ENCODE measurements around the gene RAC2.

RAC2 gene

DNA sequence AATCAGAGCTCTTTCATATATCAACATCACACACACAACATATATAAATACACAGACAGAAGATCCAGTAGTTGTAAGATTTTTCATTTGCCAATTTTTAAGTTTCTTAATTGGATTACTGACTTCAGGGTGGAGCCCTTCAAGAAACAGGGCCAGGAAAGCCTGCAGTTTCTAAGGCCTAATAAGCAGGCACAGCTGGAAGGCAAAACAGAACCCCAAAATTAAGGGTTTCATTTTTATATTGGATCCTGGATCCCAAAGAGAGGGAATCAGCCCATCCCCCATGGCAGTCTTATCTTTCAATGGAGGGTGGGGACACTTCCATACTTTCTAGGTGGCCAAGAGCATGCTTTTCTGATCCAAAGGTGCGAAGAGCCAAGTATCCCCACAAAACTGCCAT, 51.3 kb downstream of the RAC2 start:
- no peak overlapping the region for H3K18ac ChIP-seq (ENCODE audit: low read depth in 1 of 2, low read length in 2 of 2)
- no peak overlapping the region for H2AFZ ChIP-seq (ENCODE audit: low read depth, low read length)
- H2BK5ac ChIP-seq (ENCODE audit: low read depth, low read length, poor library complexity, severe bottlenecking) = no peak overlapping the region
- no peak overlapping the region for H3K4ac ChIP-seq (ENCODE audit: low read depth in 1 of 2, low read length in 2 of 2)
- H3K23ac ChIP-seq (ENCODE audit: low read length in 2 of 2) = no peak overlapping the region
- peaks cover 20% of the 10 kb centered on the region for H3K4me1 ChIP-seq (ENCODE audit: control insufficient read depth, insufficient read depth, low read depth, low read length)
- no peaks in the 10 kb centered on the region for H3K36me3 ChIP-seq (ENCODE audit: control insufficient read depth in 1 of 2, insufficient read depth in 2 of 2, low read depth in 1 of 2, low read length in 2 of 2)
- H3K27ac ChIP-seq (ENCODE audit: low read length, poor library complexity, severe bottlenecking) = no peak overlapping the region
- H4K8ac ChIP-seq (ENCODE audit: low read length) = no peak overlapping the region
- no peaks in the 10 kb centered on the region for H3K27me3 ChIP-seq (ENCODE audit: control insufficient read depth in 1 of 2, insufficient read depth in 1 of 2, low read length in 2 of 2)
- H3K4me2 ChIP-seq (ENCODE audit: low read length, poor library complexity, severe bottlenecking) = no peak overlapping the region
- H3K79me1 ChIP-seq (replicated peaks; ENCODE audit: low read length, poor library complexity, severe bottlenecking) = no peaks in the 10 kb centered on the region
- H2AK5ac ChIP-seq (ENCODE audit: low read length, severe bottlenecking) = no peak overlapping the region
- no peak overlapping the region for H2BK12ac ChIP-seq (ENCODE audit: low read length in 2 of 2)
- no peaks in the 10 kb centered on the region for H3K9me3 ChIP-seq (ENCODE audit: control insufficient read depth, low read length)
- no peak overlapping the region for H3K14ac ChIP-seq (ENCODE audit: low read length in 2 of 2)
- no peak overlapping the region for H2BK15ac ChIP-seq (ENCODE audit: low read depth, poor library complexity, severe bottlenecking)
- no peak overlapping the region for H2BK120ac ChIP-seq (ENCODE audit: low read depth, low read length)
- DNase-seq = no peak
- no peak overlapping the region for H3K4me3 ChIP-seq (ENCODE audit: insufficient read depth in 1 of 2, low read depth in 1 of 2, low read length in 2 of 2)
- no peak overlapping the region for H4K91ac ChIP-seq (ENCODE audit: low read length)
- 83% methylated on average over 1 of the region's 1 CpG for WGBS
- no peak overlapping the region for H3K9ac ChIP-seq (ENCODE audit: low read length)

DNA sequence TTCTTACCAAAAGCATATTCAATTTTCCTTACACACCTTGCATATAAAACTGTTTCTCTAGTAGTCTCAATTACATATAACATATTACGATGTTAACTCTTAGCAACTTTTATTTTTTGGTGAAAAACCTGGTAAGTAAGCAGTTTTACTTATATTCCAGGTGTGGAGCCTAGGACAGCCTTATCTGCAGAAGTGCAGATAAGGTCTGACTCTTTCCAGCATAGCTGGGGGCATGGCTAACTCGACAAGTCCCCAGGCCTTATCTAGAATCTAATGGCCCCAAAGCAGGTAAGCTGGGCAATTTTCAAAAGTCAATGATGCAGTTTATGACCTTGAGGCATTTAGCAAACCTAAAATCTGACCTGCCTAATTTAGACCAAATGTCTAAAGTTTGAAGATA, 51.9 kb downstream of the RAC2 start:
- Histone ChIP-seq H3K9ac (ENCODE audit: low read length) (no peak overlapping the region), H2AK5ac (ENCODE audit: low read length, severe bottlenecking) (no peak overlapping the region), H3K23ac (ENCODE audit: low read length in 2 of 2) (no peak overlapping the region), H3K36me3 (ENCODE audit: control insufficient read depth in 1 of 2, insufficient read depth in 2 of 2, low read depth in 1 of 2, low read length in 2 of 2) (no peaks in the 10 kb centered on the region), H4K91ac (ENCODE audit: low read length) (no peak overlapping the region), H2BK12ac (ENCODE audit: low read length in 2 of 2) (no peak overlapping the region), H2BK15ac (ENCODE audit: low read depth, poor library complexity, severe bottlenecking) (no peak overlapping the region), H3K79me1 (replicated peaks; ENCODE audit: low read length, poor library complexity, severe bottlenecking) (no peaks in the 10 kb centered on the region), H3K4me3 (ENCODE audit: insufficient read depth in 1 of 2, low read depth in 1 of 2, low read length in 2 of 2) (no peak overlapping the region), H3K27ac (ENCODE audit: low read length, poor library complexity, severe bottlenecking) (no peak overlapping the region), H2AFZ (ENCODE audit: low read depth, low read length) (no peak overlapping the region), H3K4ac (ENCODE audit: low read depth in 1 of 2, low read length in 2 of 2) (no peak overlapping the region), H2BK5ac (ENCODE audit: low read depth, low read length, poor library complexity, severe bottlenecking) (no peak overlapping the region), H3K4me1 (ENCODE audit: control insufficient read depth, insufficient read depth, low read depth, low read length) (peaks cover 18% of the 10 kb centered on the region), H3K18ac (ENCODE audit: low read depth in 1 of 2, low read length in 2 of 2) (no peak overlapping the region), H3K27me3 (ENCODE audit: control insufficient read depth in 1 of 2, insufficient read depth in 1 of 2, low read length in 2 of 2) (no peaks in the 10 kb centered on the region), H2BK120ac (ENCODE audit: low read depth, low read length) (no peak overlapping the region), H3K14ac (ENCODE audit: low read length in 2 of 2) (no peak overlapping the region), H4K8ac (ENCODE audit: low read length) (no peak overlapping the region), H3K9me3 (ENCODE audit: control insufficient read depth, low read length) (no peaks in the 10 kb centered on the region), H3K4me2 (ENCODE audit: low read length, poor library complexity, severe bottlenecking) (no peak overlapping the region)
- no peak for DNase-seq
- 58% methylated on average over 2 of the region's 2 CpGs for WGBS

DNA sequence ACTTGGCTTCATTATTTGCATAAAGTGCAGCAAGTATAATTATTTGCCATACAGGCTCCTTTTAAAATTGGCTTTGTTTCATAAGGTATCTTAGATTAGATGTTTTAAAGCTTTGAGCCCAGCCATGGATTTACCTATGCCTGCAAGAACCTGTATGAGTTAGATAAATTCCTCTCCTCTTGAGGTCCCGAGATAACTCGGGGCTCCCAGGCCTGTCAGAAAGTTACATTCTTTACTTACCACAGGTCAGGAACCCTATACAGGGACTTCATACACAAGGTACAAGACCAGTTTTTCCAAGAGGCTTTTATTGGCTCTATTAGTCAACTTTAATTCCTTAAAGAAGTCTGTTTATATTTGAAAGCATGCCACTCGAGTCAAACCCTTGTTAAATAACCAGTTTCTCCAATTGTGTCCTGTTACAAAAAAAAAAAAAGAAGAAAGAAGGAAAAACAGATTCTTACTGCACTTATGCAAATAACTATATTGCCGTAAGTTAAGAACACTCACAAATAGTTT, 53.7 kb downstream of the RAC2 start:
- H3K14ac ChIP-seq (ENCODE audit: low read length in 2 of 2) = no peak overlapping the region
- H3K27ac ChIP-seq (ENCODE audit: low read length, poor library complexity, severe bottlenecking) = no peak overlapping the region
- no peak overlapping the region for H3K9ac ChIP-seq (ENCODE audit: low read length)
- 55% methylated on average over 2 of the region's 4 CpGs for WGBS
- no peak overlapping the region for H2AK5ac ChIP-seq (ENCODE audit: low read length, severe bottlenecking)
- no peak overlapping the region for H4K91ac ChIP-seq (ENCODE audit: low read length)
- H3K79me1 ChIP-seq (replicated peaks; ENCODE audit: low read length, poor library complexity, severe bottlenecking) = peaks cover 4% of the 10 kb centered on the region
- no peak overlapping the region for H2BK15ac ChIP-seq (ENCODE audit: low read depth, poor library complexity, severe bottlenecking)
- peaks cover 1 to 6% of the 10 kb centered on the region in 2 experiments for H3K36me3 ChIP-seq (ENCODE audit: control insufficient read depth in 1 of 2, insufficient read depth in 2 of 2, low read depth in 1 of 2, low read length in 2 of 2)
- no peak overlapping the region for H3K23ac ChIP-seq (ENCODE audit: low read length in 2 of 2)
- no peak overlapping the region for H2BK12ac ChIP-seq (ENCODE audit: low read length in 2 of 2)
- no peak overlapping the region for H2AFZ ChIP-seq (ENCODE audit: low read depth, low read length)
- no peak overlapping the region for H4K8ac ChIP-seq (ENCODE audit: low read length)
- no peak overlapping the region for H3K4me3 ChIP-seq (ENCODE audit: insufficient read depth in 1 of 2, low read depth in 1 of 2, low read length in 2 of 2)
- H2BK120ac ChIP-seq (ENCODE audit: low read depth, low read length) = no peak overlapping the region
- DNase-seq = peak; percentile 22
- H3K18ac ChIP-seq (ENCODE audit: low read depth in 1 of 2, low read length in 2 of 2) = no peak overlapping the region
- peaks cover 17% of the 10 kb centered on the region for H3K4me1 ChIP-seq (ENCODE audit: control insufficient read depth, insufficient read depth, low read depth, low read length)
- no peak overlapping the region for H2BK5ac ChIP-seq (ENCODE audit: low read depth, low read length, poor library complexity, severe bottlenecking)
- H3K4ac ChIP-seq (ENCODE audit: low read depth in 1 of 2, low read length in 2 of 2) = no peak overlapping the region
- no peak overlapping the region for H3K4me2 ChIP-seq (ENCODE audit: low read length, poor library complexity, severe bottlenecking)
- no peaks in the 10 kb centered on the region for H3K27me3 ChIP-seq (ENCODE audit: control insufficient read depth in 1 of 2, insufficient read depth in 1 of 2, low read length in 2 of 2)
- no peaks in the 10 kb centered on the region for H3K9me3 ChIP-seq (ENCODE audit: control insufficient read depth, low read length)

DNA sequence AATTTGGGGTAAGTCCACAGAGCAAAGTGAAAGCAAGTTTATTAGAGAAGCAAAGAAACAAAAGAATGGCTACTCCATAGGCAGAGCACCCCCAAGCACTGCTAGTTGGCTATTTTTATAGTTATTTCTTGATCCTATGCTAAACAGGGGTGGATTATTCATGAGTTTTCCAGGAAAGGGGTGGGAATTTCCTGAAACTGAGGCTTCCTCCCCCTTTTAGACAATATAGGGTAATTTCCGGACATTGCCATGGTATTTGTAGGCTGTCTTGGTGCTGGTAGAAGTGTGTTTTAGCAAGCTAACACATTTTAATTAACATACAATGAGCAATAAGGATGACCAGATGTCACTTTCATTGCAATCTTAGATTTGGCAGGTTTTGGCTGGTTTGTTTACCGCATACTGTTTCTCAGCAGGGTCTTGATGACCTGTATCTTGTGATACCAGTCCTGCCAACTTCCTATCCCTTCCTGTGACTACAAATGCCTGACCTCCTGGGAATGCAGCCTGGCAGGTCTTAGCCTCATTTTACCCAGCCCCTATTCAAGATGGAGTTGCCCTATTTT, 55.1 kb downstream of the RAC2 start:
- no peak overlapping the region for H3K23ac ChIP-seq (ENCODE audit: low read length in 2 of 2)
- H3K9ac ChIP-seq (ENCODE audit: low read length) = peak overlapping the region; percentile 89
- H3K27me3 ChIP-seq (ENCODE audit: control insufficient read depth in 1 of 2, insufficient read depth in 1 of 2, low read length in 2 of 2) = no peaks in the 10 kb centered on the region
- peak overlapping the region; percentile 83 to 98 for H2BK12ac ChIP-seq (ENCODE audit: low read length in 2 of 2)
- peak overlapping the region in 1 of 2 experiments; percentile 85 for H3K4me3 ChIP-seq (ENCODE audit: insufficient read depth in 1 of 2, low read depth in 1 of 2, low read length in 2 of 2)
- peak overlapping the region; percentile 35 for H2AK5ac ChIP-seq (ENCODE audit: low read length, severe bottlenecking)
- H3K9me3 ChIP-seq (ENCODE audit: control insufficient read depth, low read length) = no peaks in the 10 kb centered on the region
- H3K27ac ChIP-seq (ENCODE audit: low read length, poor library complexity, severe bottlenecking) = peak overlapping the region; percentile 96
- DNase-seq = peak; percentile 51
- peaks cover 17% of the 10 kb centered on the region for H3K4me1 ChIP-seq (ENCODE audit: control insufficient read depth, insufficient read depth, low read depth, low read length)
- H3K36me3 ChIP-seq (ENCODE audit: control insufficient read depth in 1 of 2, insufficient read depth in 2 of 2, low read depth in 1 of 2, low read length in 2 of 2) = peaks cover 10 to 16% of the 10 kb centered on the region in 2 experiments
- no peak overlapping the region for H3K14ac ChIP-seq (ENCODE audit: low read length in 2 of 2)
- WGBS = 71% methylated on average over 1 of the region's 2 CpGs
- H4K8ac ChIP-seq (ENCODE audit: low read length) = no peak overlapping the region
- peak overlapping the region; percentile 33 to 97 for H3K4ac ChIP-seq (ENCODE audit: low read depth in 1 of 2, low read length in 2 of 2)
- peak overlapping the region; percentile 65 for H2BK120ac ChIP-seq (ENCODE audit: low read depth, low read length)
- peak overlapping the region in 1 of 2 experiments; percentile 82 for H3K18ac ChIP-seq (ENCODE audit: low read depth in 1 of 2, low read length in 2 of 2)
- no peak overlapping the region for H3K4me2 ChIP-seq (ENCODE audit: low read length, poor library complexity, severe bottlenecking)
- peak overlapping the region; percentile 27 for H4K91ac ChIP-seq (ENCODE audit: low read length)
- peaks cover 4% of the 10 kb centered on the region for H3K79me1 ChIP-seq (replicated peaks; ENCODE audit: low read length, poor library complexity, severe bottlenecking)
- H2BK5ac ChIP-seq (ENCODE audit: low read depth, low read length, poor library complexity, severe bottlenecking) = no peak overlapping the region
- H2AFZ ChIP-seq (ENCODE audit: low read depth, low read length) = no peak overlapping the region
- no peak overlapping the region for H2BK15ac ChIP-seq (ENCODE audit: low read depth, poor library complexity, severe bottlenecking)
